Measurements from ENCODE around the gene TOMM34. TPM values are rescaled to one million over a fixed set of nuclear protein-coding genes. Genes with fewer than 3 reads are reported as not detected.

The TOMM34 gene
- total and polyA plus RNA-seq, 2 of the 13 experiments (the other 11 are each of a cell fraction or from before 2014, with no cell fraction given) = 36.2 to 52.0 TPM

- TF ChIP-seq CC2D1A (CRISPR knock-in tag; IDR thresholded peaks at IDR 0.05) (peak; percentile 95; the same call in 1 of the 2 replicates), KDM6A (CRISPR knock-in tag; IDR thresholded peaks at IDR 0.05; ENCODE audit: low read depth) (0 out of 2 replicates have a peak, but pooled peaks have one; percentile 28), RNF2 (conservative IDR thresholded peaks at IDR 0.05; ENCODE audit: low read depth) (no peak), ZNF850 (CRISPR knock-in tag; conservative IDR thresholded peaks at IDR 0.05) (peak; percentile 11; the same call in 1 of the 2 replicates), ZNF275 (CRISPR knock-in tag; IDR thresholded peaks at IDR 0.05; ENCODE audit: borderline replicate concordance) (0 out of 2 replicates have a peak, but pooled peaks have one; percentile 68), ZNF205 (CRISPR knock-in tag; IDR thresholded peaks at IDR 0.05) (peak; percentile 49; the same call in 1 of the 2 replicates), TEAD2 (CRISPR knock-in tag; IDR thresholded peaks at IDR 0.05) (no peak), NFATC3 (CRISPR knock-in tag; IDR thresholded peaks at IDR 0.05) (peak; percentile 95), TFDP2 (CRISPR knock-in tag; IDR thresholded peaks at IDR 0.05) (peak; percentile 80), ZNF557 (CRISPR knock-in tag; IDR thresholded peaks at IDR 0.05) (peak; percentile 30; the same call in 1 of the 2 replicates), FOXP1 (IDR thresholded peaks at IDR 0.05) (no peak), FOXP1 (CRISPR knock-in tag; IDR thresholded peaks at IDR 0.05) (no peak), ZNF558 (CRISPR knock-in tag; IDR thresholded peaks at IDR 0.05; ENCODE audit: borderline replicate concordance) (peak; percentile 83; the same call in 1 of the 2 replicates), ZNF724P (CRISPR knock-in tag; IDR thresholded peaks at IDR 0.05; ENCODE audit: borderline replicate concordance) (peak; percentile 64), GATA4 (IDR thresholded peaks at IDR 0.05; ENCODE audit: borderline replicate concordance, low read depth) (peak; percentile 37; the same call in 1 of the 2 replicates), MED1 (CRISPR knock-in tag; IDR thresholded peaks at IDR 0.05) (peak; percentile 64), ZNF382 (CRISPR knock-in tag; IDR thresholded peaks at IDR 0.05; ENCODE audit: borderline replicate concordance) (no peak), POLR2G (IDR thresholded peaks at IDR 0.05; ENCODE audit: low read depth, low read length) (peak; percentile 90), PHF20 (CRISPR knock-in tag; IDR thresholded peaks at IDR 0.05) (peak; percentile 51; the same call in 1 of the 2 replicates), RBFOX2 (IDR thresholded peaks at IDR 0.05; ENCODE audit: low read depth, low read length) (peak; percentile 89), PREB (CRISPR knock-in tag; IDR thresholded peaks at IDR 0.05) (0 out of 2 replicates have a peak, but pooled peaks have one; percentile 86), RXRA (CRISPR knock-in tag; IDR thresholded peaks at IDR 0.05) (peak; percentile 86), ZNF770 (CRISPR knock-in tag; IDR thresholded peaks at IDR 0.05) (no peak; the same call in 1 of the 2 replicates), SRSF1 (optimal IDR thresholded peaks at IDR 0.05; ENCODE audit: low read depth, low read length) (peak; percentile 48), SAP130 (CRISPR knock-in tag; IDR thresholded peaks at IDR 0.05; ENCODE audit: low read depth) (peak; percentile 96), AGO1 (IDR thresholded peaks at IDR 0.05; ENCODE audit: low read depth, low read length, poor library complexity, severe bottlenecking) (peak; percentile 86)
Observed at GRCh38 chr20:44909872-44910689, 50.1 kb downstream of the TOMM34 start, which contains the start of gene PABPC1L (continued).
